T1000 (cell line): ENCODE measurements around the gene TTC33.

ENCODE experiments used
- DNase-seq: peaks from one replicate; lab custom pipeline; 2025; ENCODE audit warnings: mixed read lengths; lab: John Stamatoyannopoulos, UW

Gene TTC33

GRCh38 chr5:40485021-40485998, 270.5 kb downstream of the TTC33 start:
- no peak for DNase-seq

- DNase-seq, result no peak
These were observed 271.3 kb downstream of the TTC33 start for GRCh38 chr5:40484495-40484894.

GRCh38 chr5:40483316-40483715, 272.4 kb downstream of the TTC33 start:
- no peak for DNase-seq

GRCh38 chr5:40481241-40481640, 274.5 kb downstream of the TTC33 start:
- DNase-seq, result peak; percentile 31

GRCh38 chr5:40480392-40480791, 275.4 kb downstream of the TTC33 start:
- DNase-seq, result no peak

- no peak for DNase-seq
These were observed 275.8 kb downstream of the TTC33 start for GRCh38 chr5:40479939-40480338.

- DNase-seq, result no peak
These were observed 277.0 kb downstream of the TTC33 start for GRCh38 chr5:40478766-40479165.

GRCh38 chr5:40477856-40478546, 277.8 kb downstream of the TTC33 start:
- peak; percentile 57 for DNase-seq

- no peak for DNase-seq
These were observed 280.2 kb downstream of the TTC33 start for GRCh38 chr5:40475561-40475960.

GRCh38 chr5:40474250-40474649, 281.5 kb downstream of the TTC33 start:
- DNase-seq, result no peak

- no peak for DNase-seq
These were observed 290.3 kb downstream of the TTC33 start for GRCh38 chr5:40465416-40465815.

- no peak for DNase-seq
These were observed 291.2 kb downstream of the TTC33 start for GRCh38 chr5:40464511-40464910.
